Eye (tissue), 1 donor: ENCODE data around the gene SON.
A peak's percentile ranks its signal among the peaks of the same experiment; 100 is the strongest.
"Not testable (repeated sequence)": the region's sequence is repeated elsewhere in the genome, so short reads cannot be mapped to it uniquely, and the experiment has no call there.

Source experiments
- DNase-seq: peaks from one replicate; pipeline ENCODE4 v3.0.0-alpha.2; 2015

The SON gene

DNA sequence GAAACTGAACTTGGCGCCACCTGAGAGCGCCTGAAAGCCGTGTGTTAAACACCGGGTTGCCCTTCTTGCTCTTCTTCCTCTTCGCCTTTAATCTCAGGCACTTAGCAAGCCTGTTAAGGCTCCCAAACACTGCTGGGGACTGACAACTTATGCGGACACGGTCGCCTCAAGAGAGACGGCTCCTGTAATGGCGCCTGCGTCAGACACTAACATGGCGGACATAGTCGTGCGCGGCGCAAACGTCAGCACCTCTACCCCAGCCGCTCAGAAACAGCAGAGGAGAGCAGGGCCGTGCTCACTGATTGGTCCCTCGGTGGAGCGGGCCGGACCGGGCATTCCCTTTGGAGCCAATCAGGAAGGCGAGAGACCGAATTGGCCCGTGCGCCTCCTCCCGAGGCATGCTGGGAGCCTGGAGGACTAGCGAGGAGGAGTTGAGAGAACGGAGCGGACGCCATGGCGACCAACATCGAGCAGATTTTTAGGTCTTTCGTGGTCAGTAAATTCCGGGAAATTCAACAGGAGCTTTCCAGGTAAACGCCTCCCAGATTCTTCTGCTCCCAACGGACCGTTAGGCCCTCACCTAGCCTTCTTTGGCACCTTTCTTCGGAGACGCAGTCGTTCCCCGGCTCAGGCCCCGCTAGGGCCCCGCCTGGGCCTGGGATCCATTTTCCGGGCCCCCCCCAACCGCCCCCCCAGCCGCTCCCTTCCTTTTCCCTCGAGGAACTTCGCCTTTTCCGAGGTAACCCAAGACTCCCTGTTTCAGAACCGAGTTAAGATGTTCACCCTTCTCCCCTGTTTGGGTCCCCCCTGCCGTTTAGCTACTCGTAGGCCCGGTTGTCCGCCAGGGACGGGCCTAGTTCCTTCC, at the start of gene SON:
Gene SON, plus strand, starts transcription at position 399 of the 865 bp plus-strand sequence. Its CDS starts 55 bp downstream, at position 454.
- peak; percentile 99 for DNase-seq

- DNase-seq = no peak
Observed at GRCh38 chr21:33493756-33494155, 49.1 kb upstream of the SON start.

DNA sequence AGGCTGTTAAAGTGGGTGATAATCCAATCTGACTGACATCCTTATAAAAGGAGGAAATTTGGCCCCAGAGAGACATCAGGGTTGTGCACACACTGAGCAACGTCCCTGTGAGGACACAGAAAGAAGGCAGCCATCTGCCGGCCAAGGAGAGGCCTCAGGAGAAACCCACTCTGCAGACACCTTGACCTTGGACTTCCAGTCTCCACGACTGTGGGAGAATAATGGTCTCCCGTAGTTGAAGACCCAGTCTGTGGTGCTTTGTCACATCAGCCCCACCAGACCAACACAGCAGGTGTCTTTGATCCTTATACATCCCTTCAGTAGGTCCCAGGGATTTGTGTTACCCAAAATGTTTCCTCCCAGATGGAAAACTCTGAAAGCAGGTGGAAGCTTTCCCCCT, 47.1 kb upstream of the SON start:
- DNase-seq = no peak

GRCh38 chr21:33496345-33496744, 46.5 kb upstream of the SON start:
- no peak for DNase-seq

DNA sequence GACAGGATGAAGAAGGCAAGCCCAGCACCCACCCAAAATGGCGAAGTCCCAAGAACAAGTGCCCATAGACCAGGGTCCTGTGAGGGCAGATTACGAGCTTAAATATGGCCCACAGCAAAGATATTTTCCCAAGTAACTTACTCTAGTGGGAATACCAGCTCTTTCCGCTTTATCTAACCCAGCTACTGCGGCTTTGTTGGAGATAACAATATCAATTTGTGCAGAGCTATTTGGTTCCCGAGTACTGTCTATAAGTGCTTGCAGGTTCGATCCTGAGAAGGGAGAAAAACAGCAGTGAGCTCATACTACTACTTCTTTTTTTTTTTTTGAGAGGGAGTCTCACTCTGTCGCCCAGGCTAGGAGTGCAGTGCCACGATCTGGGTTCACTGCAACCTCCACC, 37.0 kb upstream of the SON start:
- no peak for DNase-seq

GRCh38 chr21:33507003-33507402, 35.8 kb upstream of the SON start:
- DNase-seq = not testable (repeated sequence)

DNA sequence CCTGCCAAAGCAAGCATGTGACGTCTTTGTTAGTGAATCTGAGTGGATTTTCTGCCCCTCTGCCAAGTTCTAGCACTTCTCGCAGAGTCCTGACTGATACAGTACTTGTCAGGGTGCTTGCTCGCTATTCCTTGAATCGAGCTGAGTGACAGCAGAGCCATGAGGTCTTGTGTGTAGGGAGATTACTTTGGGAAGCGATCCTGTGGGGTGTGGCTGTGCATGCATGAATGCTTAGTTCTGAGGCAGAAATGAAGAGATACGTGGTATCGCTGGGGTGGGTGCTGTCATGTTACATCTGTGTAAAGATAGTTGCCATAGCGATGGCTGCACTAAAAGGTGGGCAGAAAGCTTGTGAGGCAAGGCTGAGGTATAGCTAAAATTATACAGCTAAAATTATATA, 32.0 kb upstream of the SON start:
- peak; percentile 33 for DNase-seq

DNA sequence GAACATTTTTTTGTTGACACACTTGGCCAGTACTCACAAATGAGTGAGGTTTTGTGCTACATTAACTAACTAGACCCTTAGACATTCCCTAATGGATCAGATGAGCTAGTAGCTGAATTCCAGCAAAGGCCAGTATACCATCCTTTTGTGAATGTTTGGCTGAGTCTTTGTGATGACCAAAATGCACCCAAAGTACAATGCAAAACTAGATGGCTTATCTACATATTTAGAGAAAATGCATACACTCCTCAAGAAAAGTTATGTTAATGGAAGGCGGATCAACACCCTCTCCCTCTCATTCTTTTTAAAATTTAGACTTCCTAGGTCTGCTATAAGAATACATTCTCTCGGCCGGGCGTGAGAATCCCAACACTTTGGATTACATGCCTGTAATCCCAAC, 31.2 kb upstream of the SON start:
- no peak for DNase-seq

- DNase-seq = no peak
Observed at GRCh38 chr21:33512481-33512880, 30.4 kb upstream of the SON start.

GRCh38 chr21:33514229-33514628, 28.6 kb upstream of the SON start:
- no peak for DNase-seq

GRCh38 chr21:33518899-33519298, 23.9 kb upstream of the SON start:
- no peak for DNase-seq

- no peak for DNase-seq
Observed at GRCh38 chr21:33522297-33522952, 20.4 kb upstream of the SON start.

- no peak for DNase-seq
Observed at GRCh38 chr21:33522953-33523349, 19.9 kb upstream of the SON start.

GRCh38 chr21:33531007-33531406, 11.8 kb upstream of the SON start:
- DNase-seq = no peak

- DNase-seq = no peak
Observed at GRCh38 chr21:33537212-33537611, 5.6 kb upstream of the SON start.

DNA sequence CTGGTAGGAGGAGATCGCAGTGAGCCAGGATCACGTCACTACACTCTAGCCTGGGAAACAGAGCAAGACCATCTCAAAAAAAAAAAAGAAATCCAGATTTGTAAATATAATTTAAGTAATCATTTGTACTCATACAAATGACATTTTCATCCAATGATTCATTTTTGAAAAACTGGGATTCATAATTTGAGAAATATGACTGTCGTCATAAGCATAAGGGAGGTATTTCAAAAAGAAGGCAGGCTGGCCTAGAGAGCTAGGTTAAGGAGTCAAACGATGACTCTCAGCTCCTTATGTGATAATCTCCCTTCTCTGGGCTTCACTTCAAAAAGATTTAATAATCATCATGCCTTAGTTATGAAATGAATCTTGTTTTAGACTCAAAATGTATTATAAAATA, 3.2 kb upstream of the SON start:
- DNase-seq = no peak

DNA sequence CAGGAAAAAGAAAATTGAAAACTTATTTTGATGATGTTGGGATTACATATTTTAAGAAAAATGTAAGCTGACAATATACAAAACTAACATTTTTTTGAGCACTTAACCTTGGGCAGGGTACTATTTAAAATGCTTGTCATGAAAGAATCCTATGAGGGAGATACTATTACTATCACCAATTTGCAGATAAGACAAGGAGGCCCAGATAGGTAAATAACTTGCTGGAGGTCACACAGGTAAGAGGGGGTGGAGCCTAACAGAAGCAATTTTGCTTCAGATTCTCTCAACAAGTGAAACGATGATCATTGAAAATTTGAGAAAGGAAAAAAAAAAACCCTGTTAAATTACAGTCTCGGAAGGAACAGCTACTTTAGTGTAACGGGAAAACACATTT, 2.1 kb upstream of the SON start:
- no peak for DNase-seq

DNA sequence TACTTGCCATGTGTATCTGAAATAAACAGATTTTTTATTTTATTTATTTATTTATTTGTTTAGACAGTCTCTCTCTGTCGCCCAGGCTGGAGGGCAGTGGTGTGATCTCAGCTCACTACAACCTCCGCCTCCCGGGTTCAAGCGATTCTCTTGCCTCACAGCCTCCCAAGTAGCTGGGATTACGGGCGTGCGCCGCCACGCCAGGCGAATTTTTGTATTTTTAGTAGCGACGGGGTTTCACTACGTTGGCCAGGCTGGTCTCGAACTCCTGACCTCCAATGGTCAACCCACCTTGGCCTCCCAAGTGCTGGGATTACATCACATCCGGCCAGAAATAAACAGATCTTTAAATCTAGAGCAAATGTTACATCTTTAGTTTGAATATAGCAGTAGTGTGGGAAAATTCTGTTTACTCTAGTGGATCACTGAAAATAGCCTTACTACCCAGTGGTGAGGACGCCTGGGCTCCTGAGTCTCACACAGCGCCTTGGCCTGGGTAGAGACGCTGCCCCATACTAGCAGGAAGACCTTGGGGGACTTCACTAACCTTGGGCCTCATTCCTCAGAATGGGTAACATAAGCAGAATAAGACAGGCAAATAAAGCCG, 1.6 kb upstream of the SON start:
- no peak for DNase-seq

GRCh38 chr21:33541756-33542639, 840 bp upstream of the SON start, which contains the start of gene GART:
GART (minus strand) TSS chr21:33542117; CDS start chr21:33539315, 2,802 bp downstream.
- DNase-seq = peak; percentile 92

GRCh38 chr21:33543505-33544129, 779 bp downstream of the SON start:
- DNase-seq = no peak

DNA sequence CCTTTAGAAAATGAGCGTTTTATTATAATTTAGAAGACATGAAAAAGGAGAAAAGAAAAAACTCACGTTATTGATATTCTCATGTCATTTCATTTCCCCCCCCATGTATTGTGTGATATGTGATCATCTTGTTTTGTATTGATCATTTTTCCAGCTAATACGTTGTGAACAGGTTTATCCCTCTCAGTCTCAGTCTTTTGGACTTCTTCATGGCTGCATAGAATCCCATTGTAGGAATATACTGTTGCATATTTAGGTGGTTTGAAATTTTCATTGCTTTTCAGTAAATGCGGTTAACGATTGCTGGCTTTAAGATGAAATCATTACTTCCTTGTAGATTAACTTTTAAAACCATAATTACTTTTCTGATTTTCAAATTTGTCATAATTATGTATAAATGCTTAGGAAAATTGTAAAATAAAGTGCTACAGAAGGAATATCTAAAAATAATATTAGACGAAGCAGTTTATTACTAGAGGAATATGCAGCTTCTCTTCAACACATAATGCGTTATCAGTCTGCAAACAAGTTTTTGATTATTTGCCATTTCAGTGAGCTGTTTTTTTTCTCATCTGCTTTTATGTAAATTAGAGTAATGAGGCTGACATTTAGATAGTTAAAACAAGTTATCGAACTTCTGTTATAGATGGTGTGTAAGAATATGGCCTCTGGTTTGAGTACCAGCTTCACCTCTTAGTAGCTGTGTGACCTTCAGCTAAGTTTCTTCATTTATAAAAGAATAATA, 1.8 kb downstream of the SON start:
- DNase-seq = peak; percentile 7

GRCh38 chr21:33546086-33546485, 3.2 kb downstream of the SON start:
- peak; percentile 12 for DNase-seq
